Osteoblast (primary cell): ENCODE data around the gene ZNF774. TPM values are rescaled to one million over a fixed set of nuclear protein-coding genes. Genes with fewer than 3 reads are reported as not detected.

Source experiments
- DNase-seq: peaks from one replicate; pipeline ENCODE4 v3.0.0; 2011; ENCODE audit warnings: low spot score, mixed read lengths; ENCODE audit not compliant: insufficient read length; ENCODE audit errors: missing footprints
- H2AFZ ChIP-seq: 2 replicates; pipeline ENCODE4 v1.6.0; 2011; ENCODE audit warnings: mild to moderate bottlenecking, low read length
- H3K27ac ChIP-seq: 2 replicates; pipeline ENCODE4 v1.5.1; 2011; ENCODE audit warnings: mild to moderate bottlenecking, low read depth, low read length, moderate library complexity
- H3K27me3 ChIP-seq: 2 replicates; pipeline ENCODE4 v1.6.0; 2012; ENCODE audit warnings: mild to moderate bottlenecking, control low read depth, inconsistent platforms, low read length, moderate library complexity; ENCODE audit not compliant: insufficient read depth
- H3K36me3 ChIP-seq: 2 replicates; pipeline ENCODE4 v1.5.1; 2011; ENCODE audit warnings: mild to moderate bottlenecking, low read length, control low read depth, moderate library complexity; ENCODE audit not compliant: insufficient read depth
- H3K4me1 ChIP-seq: 2 replicates; pipeline ENCODE4 v1.5.1; 2011; ENCODE audit warnings: mild to moderate bottlenecking, low read length, control low read depth, moderate library complexity; ENCODE audit not compliant: insufficient read depth
- H3K4me2 ChIP-seq: 2 replicates; pipeline ENCODE4 v1.6.0; 2011; ENCODE audit warnings: mild to moderate bottlenecking, low read length; ENCODE audit not compliant: insufficient read depth
- H3K4me3 ChIP-seq: fragments of 200-600 bp; sonication (generic); 3 replicates; pipeline ENCODE4 v1.5.1; 2012; ENCODE audit warnings: mild to moderate bottlenecking, low read length, inconsistent platforms; ENCODE audit not compliant: insufficient read depth
- H3K79me2 ChIP-seq: 2 replicates; pipeline ENCODE4 v1.6.0; 2012; ENCODE audit warnings: mild to moderate bottlenecking, low read length, control low read depth, inconsistent platforms; ENCODE audit not compliant: insufficient read depth
- H3K9me3 ChIP-seq: 2 replicates; pipeline ENCODE4 v1.5.1; 2011; ENCODE audit warnings: low read depth, low read length, control low read depth
- H4K20me1 ChIP-seq: 2 replicates; pipeline ENCODE4 v1.6.0; 2012; ENCODE audit warnings: mild to moderate bottlenecking, low read length, control low read depth; ENCODE audit not compliant: insufficient read depth
- total RNA-seq: library from RNA; depleted of rRNA; stranded (reverse); fragments of >200 nt; gene quantifications from 2 replicates; pipeline ENCODE4 v1.2.3, GENCODE V29; 2012
- TF ChIP-seq, protein P1 (sequence below): IDR thresholded peaks from 2 replicates; pipeline ENCODE4 v1.5.1; 2011; ENCODE audit warnings: mild to moderate bottlenecking, low read depth, low read length, moderate library complexity; ENCODE audit errors: extremely low read depth

Gene ZNF774
- total RNA-seq, 1 donor, result 1.8 TPM

DNA sequence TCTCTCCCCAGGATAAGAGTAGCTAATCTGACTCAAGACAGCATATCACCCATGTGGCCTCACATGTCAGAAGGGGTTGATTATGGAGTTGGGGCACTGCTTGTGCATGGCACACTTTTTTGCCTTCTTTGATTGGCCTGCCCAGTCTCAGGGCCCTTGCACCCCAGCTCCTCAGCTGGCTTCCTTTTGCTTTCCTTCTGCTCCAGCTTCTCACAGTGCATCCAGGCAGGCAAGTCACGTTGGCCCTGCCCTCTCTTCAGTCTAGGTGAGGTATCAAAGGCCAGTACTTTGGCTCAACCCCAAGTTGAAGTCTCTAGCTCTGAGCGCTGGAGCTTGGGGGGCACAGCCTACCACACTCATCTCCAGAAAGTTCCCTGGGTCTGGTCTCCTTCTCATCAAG is 44.4 kb upstream of the ZNF774 start:
- Histone ChIP-seq H3K4me3 (no peak overlapping the region), H3K27me3 (no peaks in the 10 kb centered on the region), H3K27ac (no peak overlapping the region), H4K20me1 (no peaks in the 10 kb centered on the region), H3K79me2 (no peaks in the 10 kb centered on the region), H3K9me3 (no peaks in the 10 kb centered on the region), H2AFZ (no peak overlapping the region), H3K36me3 (no peaks in the 10 kb centered on the region), H3K4me1 (no peaks in the 10 kb centered on the region), H3K4me2 (no peak overlapping the region)
- no peak for DNase-seq
- TF ChIP-seq, protein P1, sequence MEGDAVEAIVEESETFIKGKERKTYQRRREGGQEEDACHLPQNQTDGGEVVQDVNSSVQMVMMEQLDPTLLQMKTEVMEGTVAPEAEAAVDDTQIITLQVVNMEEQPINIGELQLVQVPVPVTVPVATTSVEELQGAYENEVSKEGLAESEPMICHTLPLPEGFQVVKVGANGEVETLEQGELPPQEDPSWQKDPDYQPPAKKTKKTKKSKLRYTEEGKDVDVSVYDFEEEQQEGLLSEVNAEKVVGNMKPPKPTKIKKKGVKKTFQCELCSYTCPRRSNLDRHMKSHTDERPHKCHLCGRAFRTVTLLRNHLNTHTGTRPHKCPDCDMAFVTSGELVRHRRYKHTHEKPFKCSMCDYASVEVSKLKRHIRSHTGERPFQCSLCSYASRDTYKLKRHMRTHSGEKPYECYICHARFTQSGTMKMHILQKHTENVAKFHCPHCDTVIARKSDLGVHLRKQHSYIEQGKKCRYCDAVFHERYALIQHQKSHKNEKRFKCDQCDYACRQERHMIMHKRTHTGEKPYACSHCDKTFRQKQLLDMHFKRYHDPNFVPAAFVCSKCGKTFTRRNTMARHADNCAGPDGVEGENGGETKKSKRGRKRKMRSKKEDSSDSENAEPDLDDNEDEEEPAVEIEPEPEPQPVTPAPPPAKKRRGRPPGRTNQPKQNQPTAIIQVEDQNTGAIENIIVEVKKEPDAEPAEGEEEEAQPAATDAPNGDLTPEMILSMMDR, result no peak

DNA sequence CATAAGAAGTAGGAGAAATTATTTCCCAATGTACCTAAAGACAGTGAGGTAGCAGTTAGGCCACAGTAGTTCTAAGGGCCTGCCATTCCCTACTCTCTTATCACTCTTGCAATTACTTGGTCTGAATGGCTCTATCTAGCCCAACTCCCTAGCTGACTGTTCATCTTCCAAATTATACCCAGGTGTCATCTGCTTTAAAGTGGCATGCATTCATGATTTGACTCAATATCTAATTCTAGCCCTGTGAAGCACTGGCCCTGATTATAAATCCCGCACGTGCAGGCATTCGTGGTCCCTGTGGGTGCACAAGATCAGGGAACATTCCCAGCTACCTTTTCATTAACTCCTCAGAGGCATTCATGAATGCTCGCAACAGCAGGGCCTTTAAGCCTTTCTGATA is 43.1 kb upstream of the ZNF774 start:
- Histone ChIP-seq H3K9me3 (no peaks in the 10 kb centered on the region), H3K4me2 (no peak overlapping the region), H3K4me1 (no peaks in the 10 kb centered on the region), H2AFZ (no peak overlapping the region), H3K4me3 (no peak overlapping the region), H3K27me3 (no peaks in the 10 kb centered on the region), H3K36me3 (no peaks in the 10 kb centered on the region), H3K27ac (no peak overlapping the region), H4K20me1 (no peaks in the 10 kb centered on the region), H3K79me2 (no peaks in the 10 kb centered on the region)
- no peak for DNase-seq
- TF ChIP-seq, protein P1, result no peak

DNA sequence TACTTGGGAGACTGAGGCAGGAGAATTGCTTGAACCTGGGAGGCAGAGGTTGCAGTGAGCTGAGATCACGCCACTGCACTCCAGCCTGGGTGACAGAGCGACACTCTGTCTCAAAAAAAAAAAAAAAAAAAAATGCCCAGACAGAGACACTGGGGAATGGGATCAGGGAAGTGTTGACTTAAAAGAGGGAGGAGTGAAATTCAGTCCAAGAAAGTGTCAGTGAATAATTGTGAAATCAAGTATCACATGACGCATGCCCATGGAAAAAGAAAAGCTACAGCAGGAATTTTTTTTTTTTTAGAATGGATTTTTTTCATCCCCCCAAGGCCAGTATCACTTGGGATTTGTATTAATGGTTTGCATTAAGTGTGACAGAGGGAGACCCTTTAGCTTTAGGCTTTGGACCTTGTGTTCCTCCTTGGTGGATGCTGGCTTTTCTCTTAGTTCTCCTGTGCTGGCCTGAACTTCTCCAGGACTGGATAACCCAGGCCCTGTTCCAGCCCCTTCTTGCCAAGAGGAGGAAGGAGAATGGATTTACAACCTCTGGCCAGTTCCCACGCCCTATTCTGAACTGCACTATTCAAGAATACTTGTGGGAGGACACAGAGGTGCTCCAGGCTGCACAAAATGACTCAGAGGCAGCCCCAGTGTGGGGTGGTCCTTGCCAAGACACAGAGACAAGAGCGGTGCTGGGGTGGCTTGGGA is 36.7 kb upstream of the ZNF774 start:
- no peaks in the 10 kb centered on the region for H3K9me3 ChIP-seq
- no peak overlapping the region for H2AFZ ChIP-seq
- peak overlapping the region; percentile 21 for H3K27ac ChIP-seq
- DNase-seq, result peak; percentile 63
- no peaks in the 10 kb centered on the region for H3K79me2 ChIP-seq
- no peaks in the 10 kb centered on the region for H3K36me3 ChIP-seq
- peaks cover 16% of the 10 kb centered on the region for H3K4me1 ChIP-seq
- no peaks in the 10 kb centered on the region for H4K20me1 ChIP-seq
- H3K4me2 ChIP-seq, result peak overlapping the region; percentile 44
- no peak overlapping the region for H3K4me3 ChIP-seq
- TF ChIP-seq, protein P1, result no peak
- no peaks in the 10 kb centered on the region for H3K27me3 ChIP-seq

DNA sequence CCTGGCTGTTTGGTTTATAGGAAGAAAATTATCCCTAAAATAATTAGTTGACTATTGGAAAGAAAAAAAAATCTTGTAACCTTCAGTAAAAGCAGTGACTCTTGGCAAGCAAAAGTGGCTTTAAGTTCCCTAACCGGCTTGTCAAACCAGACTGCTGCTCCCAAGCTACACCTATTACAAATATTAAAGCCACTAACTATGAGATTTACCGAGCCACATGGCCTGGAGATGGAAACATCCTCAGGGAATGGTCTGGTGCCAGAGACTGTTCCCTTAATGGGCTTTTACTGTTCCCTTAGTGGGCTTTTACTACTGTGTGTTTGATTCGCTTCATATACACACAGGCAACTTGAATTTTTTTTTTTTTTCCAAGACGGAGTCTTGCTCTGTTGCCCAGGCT is 35.9 kb upstream of the ZNF774 start:
- Histone ChIP-seq H3K27me3 (no peaks in the 10 kb centered on the region), H4K20me1 (no peaks in the 10 kb centered on the region), H3K4me2 (no peak overlapping the region), H3K9me3 (no peaks in the 10 kb centered on the region), H3K79me2 (no peaks in the 10 kb centered on the region), H2AFZ (no peak overlapping the region), H3K36me3 (no peaks in the 10 kb centered on the region), H3K27ac (peak overlapping the region; percentile 21), H3K4me3 (no peak overlapping the region), H3K4me1 (peaks cover 16% of the 10 kb centered on the region)
- TF ChIP-seq, protein P1, result no peak
- no peak for DNase-seq
